ENCODE measurements around the gene C3AR1. TPM values are rescaled to one million over a fixed set of nuclear protein-coding genes. Genes with fewer than 3 reads are reported as not detected.

Gene C3AR1
- total and polyA plus RNA-seq, 2 donors (not counting 3 experiments of a cell fraction or from before 2014, with no cell fraction given), result 0.22 to 0.70 TPM

- Histone ChIP-seq H4K20me1 (replicated peaks; ENCODE audit: control insufficient read depth, extremely low read depth, insufficient read depth, low read length) (no peaks in the 10 kb centered on the region), H3K4me1 (ENCODE audit: control insufficient read depth, extremely low read depth, insufficient read depth, low read length) (no peaks in the 10 kb centered on the region), H3K9me1 (replicated peaks; ENCODE audit: control insufficient read depth, extremely low read depth, insufficient read depth, low read length) (no peaks in the 10 kb centered on the region), H3K9me3 (replicated peaks; ENCODE audit: control insufficient read depth, insufficient read depth, low read length) (no peaks in the 10 kb centered on the region), H3K27ac (ENCODE audit: insufficient read depth, low read depth, low read length) (no peak overlapping the region), H3K27me3 (ENCODE audit: control insufficient read depth in 2 of 2, insufficient read depth in 2 of 2, low read length in 2 of 2) (no peaks in the 10 kb centered on the region), H3K36me3 (ENCODE audit: control insufficient read depth in 2 of 2, extremely low read depth in 1 of 2, insufficient read depth in 2 of 2, low read length in 2 of 2) (peaks cover 2 to 15% of the 10 kb centered on the region in 2 experiments), H3K79me2 (ENCODE audit: control insufficient read depth, insufficient read depth, low read length) (no peaks in the 10 kb centered on the region), H3K4me3 (replicated peaks in 1 of 3; ENCODE audit: insufficient read depth in 1 of 3, low read depth in 1 of 3, low read length in 3 of 3) (no peak overlapping the region), H3K9ac (replicated peaks; ENCODE audit: extremely low read depth, insufficient read depth, low read length) (no peak overlapping the region), H2AFZ (ENCODE audit: low read depth, low read length) (no peak overlapping the region), H3K4me2 (ENCODE audit: insufficient read depth, low read length) (no peak overlapping the region)
- dilution Hi-C loops (cut with MboI; ENCODE audit: extremely low pct_ligation_motif_present, low sequenced_read_pairs), result no loop called here
- FAIRE-seq, result no peak
- BruUV-seq (replicated peaks), result no TSS peak
- CTCF ChIA-PET, result interaction anchor here (1.0 to 8.8 kb wide), 3 partner anchors 9 to 27 kb away, joined by 5 to 254 read pairs (median 18); partner anchors contain the start of gene NECAP1
- POLR2A ChIA-PET, result no interaction called here
- TF ChIP-seq POLR2A (IDR thresholded peaks at IDR 0.05; ENCODE audit: low read depth, low read length) (no peak), EZH2 (IDR thresholded peaks at IDR 0.05; ENCODE audit: borderline replicate concordance, low read depth, low read length, severe bottlenecking) (no peak), JUN (IDR thresholded peaks at IDR 0.05; ENCODE audit: borderline replicate concordance, insufficient read depth, insufficient read length, low read depth) (no peak), GATA2 (IDR thresholded peaks at IDR 0.05; ENCODE audit: insufficient read depth, insufficient read length, low read depth, low read length) (no peak)
- DNase-seq (ENCODE audit: low read depth, low spot score), result no peak
- intact Hi-C loops (cut with micrococcal nuclease), result no loop called here
Observed at GRCh38 chr12:8050600-8051250, 15.4 kb downstream of the C3AR1 start.

GRCh38 chr12:8048906-8049305, 17.3 kb downstream of the C3AR1 start:
- Histone ChIP-seq H3K4me2 (ENCODE audit: insufficient read depth, low read length) (no peak overlapping the region), H2AFZ (ENCODE audit: low read depth, low read length) (no peak overlapping the region), H3K27me3 (ENCODE audit: control insufficient read depth in 2 of 2, insufficient read depth in 2 of 2, low read length in 2 of 2) (no peaks in the 10 kb centered on the region), H3K4me3 (replicated peaks in 1 of 3; ENCODE audit: insufficient read depth in 1 of 3, low read depth in 1 of 3, low read length in 3 of 3) (no peak overlapping the region), H3K36me3 (ENCODE audit: control insufficient read depth in 2 of 2, extremely low read depth in 1 of 2, insufficient read depth in 2 of 2, low read length in 2 of 2) (peaks cover under 1 to 14% of the 10 kb centered on the region in 2 experiments), H3K9me1 (replicated peaks; ENCODE audit: control insufficient read depth, extremely low read depth, insufficient read depth, low read length) (no peaks in the 10 kb centered on the region), H3K27ac (ENCODE audit: insufficient read depth, low read depth, low read length) (no peak overlapping the region), H3K79me2 (ENCODE audit: control insufficient read depth, insufficient read depth, low read length) (no peaks in the 10 kb centered on the region), H3K4me1 (ENCODE audit: control insufficient read depth, extremely low read depth, insufficient read depth, low read length) (no peaks in the 10 kb centered on the region), H3K9ac (replicated peaks; ENCODE audit: extremely low read depth, insufficient read depth, low read length) (no peak overlapping the region), H4K20me1 (replicated peaks; ENCODE audit: control insufficient read depth, extremely low read depth, insufficient read depth, low read length) (no peaks in the 10 kb centered on the region), H3K9me3 (replicated peaks; ENCODE audit: control insufficient read depth, insufficient read depth, low read length) (no peaks in the 10 kb centered on the region)
- ChIA-PET POLR2A (no interaction called here), CTCF (interaction anchor here (1.8 to 8.8 kb wide), 2 partner anchors 11 to 29 kb away, joined by 5 to 254 read pairs; partner anchors contain the start of gene NECAP1)
- no peak for DNase-seq (ENCODE audit: low read depth, low spot score)
- FAIRE-seq, result no peak
- intact Hi-C loops (cut with micrococcal nuclease) (no loop called here), dilution Hi-C loops (cut with MboI; ENCODE audit: extremely low pct_ligation_motif_present, low sequenced_read_pairs) (no loop called here)
- BruUV-seq (replicated peaks), result no TSS peak
- TF ChIP-seq MYC (IDR thresholded peaks at IDR 0.05; ENCODE audit: low read depth, low read length), result no peak

All from endothelial cell of umbilical vein (primary cell).